Measurements from ENCODE around the gene GPBP1. TPM values are rescaled to one million over a fixed set of nuclear protein-coding genes. Genes with fewer than 3 reads are reported as not detected.
"Not testable (repeated sequence)": the region's sequence is repeated elsewhere in the genome, so short reads cannot be mapped to it uniquely, and the experiment has no call there.

The GPBP1 gene
- total RNA-seq, 1 donor from 2014 or later = 71.0 TPM

- H3K4me1 ChIP-seq (ENCODE audit: control insufficient read depth in 3 of 3, insufficient read depth in 3 of 3, low read length in 3 of 3) = peaks cover 15 to 27% (median 16%) of the 10 kb centered on the region in 3 donors
- peaks cover 0 to 2% (median 0%) of the 10 kb centered on the region in 3 donors for H3K36me3 ChIP-seq (ENCODE audit: control insufficient read depth in 3 of 3, insufficient read depth in 3 of 3, low read length in 3 of 3)
- H3K9ac ChIP-seq (ENCODE audit: low read depth in 1 of 3, low read length in 3 of 3) = no peak overlapping the region
- H3K9me3 ChIP-seq (ENCODE audit: control insufficient read depth in 3 of 3, low read length in 3 of 3) = no peaks in the 10 kb centered on the region
- H3K27me3 ChIP-seq (ENCODE audit: control insufficient read depth in 3 of 3, insufficient read depth in 3 of 3, low read length in 3 of 3) = no peaks in the 10 kb centered on the region
- peak overlapping the region in 1 of 3 donors; percentile 9 for H3K4me3 ChIP-seq (ENCODE audit: low read length in 3 of 3)
- H3K27ac ChIP-seq (ENCODE audit: low read depth, low read length) = no peak overlapping the region
Measured at GRCh38 chr5:57189515-57189914, 15.7 kb downstream of the GPBP1 start.

- Histone ChIP-seq H3K4me3 (ENCODE audit: low read length in 3 of 3) (no peak overlapping the region), H3K4me1 (ENCODE audit: control insufficient read depth in 3 of 3, insufficient read depth in 3 of 3, low read length in 3 of 3) (peaks cover 13 to 27% (median 16%) of the 10 kb centered on the region in 3 donors), H3K9me3 (ENCODE audit: control insufficient read depth in 3 of 3, low read length in 3 of 3) (no peaks in the 10 kb centered on the region), H3K27ac (ENCODE audit: low read depth, low read length) (no peak overlapping the region), H3K36me3 (ENCODE audit: control insufficient read depth in 3 of 3, insufficient read depth in 3 of 3, low read length in 3 of 3) (peaks cover 0 to 2% (median 0%) of the 10 kb centered on the region in 3 donors), H3K27me3 (ENCODE audit: control insufficient read depth in 3 of 3, insufficient read depth in 3 of 3, low read length in 3 of 3) (no peaks in the 10 kb centered on the region), H3K9ac (ENCODE audit: low read depth in 1 of 3, low read length in 3 of 3) (no peak overlapping the region)
Measured at GRCh38 chr5:57190593-57190992, 16.7 kb downstream of the GPBP1 start.

GRCh38 chr5:57191163-57191562, 17.3 kb downstream of the GPBP1 start:
- Histone ChIP-seq H3K4me3 (ENCODE audit: low read length in 3 of 3) (no peak overlapping the region), H3K27ac (ENCODE audit: low read depth, low read length) (no peak overlapping the region), H3K36me3 (ENCODE audit: control insufficient read depth in 3 of 3, insufficient read depth in 3 of 3, low read length in 3 of 3) (peaks cover 0 to 2% (median 0%) of the 10 kb centered on the region in 3 donors), H3K4me1 (ENCODE audit: control insufficient read depth in 3 of 3, insufficient read depth in 3 of 3, low read length in 3 of 3) (peaks cover 13 to 27% (median 14%) of the 10 kb centered on the region in 3 donors), H3K9me3 (ENCODE audit: control insufficient read depth in 3 of 3, low read length in 3 of 3) (no peaks in the 10 kb centered on the region), H3K9ac (ENCODE audit: low read depth in 1 of 3, low read length in 3 of 3) (no peak overlapping the region), H3K27me3 (ENCODE audit: control insufficient read depth in 3 of 3, insufficient read depth in 3 of 3, low read length in 3 of 3) (no peaks in the 10 kb centered on the region)

GRCh38 chr5:57191986-57192385, 18.1 kb downstream of the GPBP1 start:
- peaks cover 9 to 21% (median 11%) of the 10 kb centered on the region in 3 donors for H3K4me1 ChIP-seq (ENCODE audit: control insufficient read depth in 3 of 3, insufficient read depth in 3 of 3, low read length in 3 of 3)
- no peak overlapping the region for H3K27ac ChIP-seq (ENCODE audit: low read depth, low read length)
- H3K27me3 ChIP-seq (ENCODE audit: control insufficient read depth in 3 of 3, insufficient read depth in 3 of 3, low read length in 3 of 3) = no peaks in the 10 kb centered on the region
- H3K36me3 ChIP-seq (ENCODE audit: control insufficient read depth in 3 of 3, insufficient read depth in 3 of 3, low read length in 3 of 3) = peaks cover 0 to 2% (median 0%) of the 10 kb centered on the region in 3 donors
- H3K9me3 ChIP-seq (ENCODE audit: control insufficient read depth in 3 of 3, low read length in 3 of 3) = no peaks in the 10 kb centered on the region
- H3K4me3 ChIP-seq (ENCODE audit: low read length in 3 of 3) = no peak overlapping the region
- H3K9ac ChIP-seq (ENCODE audit: low read depth in 1 of 3, low read length in 3 of 3) = no peak overlapping the region

- not testable (repeated sequence) for H3K36me3 ChIP-seq (ENCODE audit: control insufficient read depth in 3 of 3, insufficient read depth in 3 of 3, low read length in 3 of 3); H3K9me3 ChIP-seq (ENCODE audit: control insufficient read depth in 3 of 3, low read length in 3 of 3); H3K27ac ChIP-seq (ENCODE audit: low read depth, low read length); H3K27me3 ChIP-seq (ENCODE audit: control insufficient read depth in 3 of 3, insufficient read depth in 3 of 3, low read length in 3 of 3); H3K4me3 ChIP-seq (ENCODE audit: low read length in 3 of 3); H3K9ac ChIP-seq (ENCODE audit: low read depth in 1 of 3, low read length in 3 of 3)
- peaks cover 4 to 18% (median 5%) of the 10 kb centered on the region in 3 donors for H3K4me1 ChIP-seq (ENCODE audit: control insufficient read depth in 3 of 3, insufficient read depth in 3 of 3, low read length in 3 of 3)
Measured at GRCh38 chr5:57192832-57193231, 19.0 kb downstream of the GPBP1 start.

- peaks cover 2 to 10% (median 5%) of the 10 kb centered on the region in 3 donors for H3K4me1 ChIP-seq (ENCODE audit: control insufficient read depth in 3 of 3, insufficient read depth in 3 of 3, low read length in 3 of 3)
- H3K27ac ChIP-seq (ENCODE audit: low read depth, low read length) = no peak overlapping the region
- no peaks in the 10 kb centered on the region for H3K27me3 ChIP-seq (ENCODE audit: control insufficient read depth in 3 of 3, insufficient read depth in 3 of 3, low read length in 3 of 3)
- no peak overlapping the region for H3K4me3 ChIP-seq (ENCODE audit: low read length in 3 of 3)
- no peaks in the 10 kb centered on the region for H3K9me3 ChIP-seq (ENCODE audit: control insufficient read depth in 3 of 3, low read length in 3 of 3)
- no peak overlapping the region for H3K9ac ChIP-seq (ENCODE audit: low read depth in 1 of 3, low read length in 3 of 3)
- peaks cover 0 to 2% (median 0%) of the 10 kb centered on the region in 3 donors for H3K36me3 ChIP-seq (ENCODE audit: control insufficient read depth in 3 of 3, insufficient read depth in 3 of 3, low read length in 3 of 3)
Measured at GRCh38 chr5:57193757-57194413, 20.0 kb downstream of the GPBP1 start.

- Histone ChIP-seq H3K9me3 (ENCODE audit: control insufficient read depth in 3 of 3, low read length in 3 of 3) (no peaks in the 10 kb centered on the region), H3K27me3 (ENCODE audit: control insufficient read depth in 3 of 3, insufficient read depth in 3 of 3, low read length in 3 of 3) (no peaks in the 10 kb centered on the region), H3K9ac (ENCODE audit: low read depth in 1 of 3, low read length in 3 of 3) (no peak overlapping the region), H3K4me3 (ENCODE audit: low read length in 3 of 3) (no peak overlapping the region), H3K27ac (ENCODE audit: low read depth, low read length) (no peak overlapping the region), H3K36me3 (ENCODE audit: control insufficient read depth in 3 of 3, insufficient read depth in 3 of 3, low read length in 3 of 3) (peaks cover 0 to 2% (median 0%) of the 10 kb centered on the region in 3 donors), H3K4me1 (ENCODE audit: control insufficient read depth in 3 of 3, insufficient read depth in 3 of 3, low read length in 3 of 3) (peaks cover 0 to 4% (median 3%) of the 10 kb centered on the region in 3 donors)
Measured at GRCh38 chr5:57194653-57195052, 20.8 kb downstream of the GPBP1 start.

GRCh38 chr5:57195060-57195459, 21.2 kb downstream of the GPBP1 start:
- Histone ChIP-seq H3K9me3 (ENCODE audit: control insufficient read depth in 3 of 3, low read length in 3 of 3) (no peaks in the 10 kb centered on the region), H3K27ac (ENCODE audit: low read depth, low read length) (no peak overlapping the region), H3K4me3 (ENCODE audit: low read length in 3 of 3) (no peak overlapping the region), H3K27me3 (ENCODE audit: control insufficient read depth in 3 of 3, insufficient read depth in 3 of 3, low read length in 3 of 3) (no peaks in the 10 kb centered on the region), H3K4me1 (ENCODE audit: control insufficient read depth in 3 of 3, insufficient read depth in 3 of 3, low read length in 3 of 3) (no peaks in the 10 kb centered on the region), H3K36me3 (ENCODE audit: control insufficient read depth in 3 of 3, insufficient read depth in 3 of 3, low read length in 3 of 3) (peaks cover 0 to 2% (median 0%) of the 10 kb centered on the region in 3 donors), H3K9ac (ENCODE audit: low read depth in 1 of 3, low read length in 3 of 3) (no peak overlapping the region)

GRCh38 chr5:57199866-57200265, 26.0 kb downstream of the GPBP1 start:
- no peak overlapping the region for H3K9ac ChIP-seq (ENCODE audit: low read depth in 1 of 3, low read length in 3 of 3)
- H3K36me3 ChIP-seq (ENCODE audit: control insufficient read depth in 3 of 3, insufficient read depth in 3 of 3, low read length in 3 of 3) = no peaks in the 10 kb centered on the region
- H3K9me3 ChIP-seq (ENCODE audit: control insufficient read depth in 3 of 3, low read length in 3 of 3) = no peaks in the 10 kb centered on the region
- H3K4me1 ChIP-seq (ENCODE audit: control insufficient read depth in 3 of 3, insufficient read depth in 3 of 3, low read length in 3 of 3) = peaks cover 3 to 6% (median 6%) of the 10 kb centered on the region in 3 donors
- H3K4me3 ChIP-seq (ENCODE audit: low read length in 3 of 3) = no peak overlapping the region
- no peaks in the 10 kb centered on the region for H3K27me3 ChIP-seq (ENCODE audit: control insufficient read depth in 3 of 3, insufficient read depth in 3 of 3, low read length in 3 of 3)
- H3K27ac ChIP-seq (ENCODE audit: low read depth, low read length) = no peak overlapping the region

- no peaks in the 10 kb centered on the region for H3K36me3 ChIP-seq (ENCODE audit: control insufficient read depth in 3 of 3, insufficient read depth in 3 of 3, low read length in 3 of 3)
- no peak overlapping the region for H3K27ac ChIP-seq (ENCODE audit: low read depth, low read length)
- H3K27me3 ChIP-seq (ENCODE audit: control insufficient read depth in 3 of 3, insufficient read depth in 3 of 3, low read length in 3 of 3) = no peaks in the 10 kb centered on the region
- no peaks in the 10 kb centered on the region for H3K9me3 ChIP-seq (ENCODE audit: control insufficient read depth in 3 of 3, low read length in 3 of 3)
- H3K9ac ChIP-seq (ENCODE audit: low read depth in 1 of 3, low read length in 3 of 3) = no peak overlapping the region
- peaks cover 13 to 17% (median 14%) of the 10 kb centered on the region in 3 donors for H3K4me1 ChIP-seq (ENCODE audit: control insufficient read depth in 3 of 3, insufficient read depth in 3 of 3, low read length in 3 of 3)
- H3K4me3 ChIP-seq (ENCODE audit: low read length in 3 of 3) = no peak overlapping the region
Measured at GRCh38 chr5:57202811-57203210, 29.0 kb downstream of the GPBP1 start.
